K562 (cell line): ENCODE measurements around the gene SUV39H2. TPM values are rescaled to one million over a fixed set of nuclear protein-coding genes. Genes with fewer than 3 reads are reported as not detected.

Experiments used
- EGR1 ChIP-seq: fragments of 450-650 bp; conservative IDR thresholded peaks from 2 replicates; pipeline ENCODE4 v1.6.1; 2017; ENCODE audit warnings: mild to moderate bottlenecking
- L3MBTL2 ChIP-seq: fragments of 450-650 bp; IDR thresholded peaks from 2 replicates; pipeline ENCODE4 v1.6.1; 2016; ENCODE audit warnings: mild to moderate bottlenecking, moderate library complexity
- MNT ChIP-seq, 2 experiments: fragments of 450-650 bp; conservative IDR thresholded peaks; 2 replicates each; pipeline ENCODE4 v1.6.1; 2017; ENCODE audit warnings: mild to moderate bottlenecking in 2 of 2, moderate library complexity in 2 of 2
- NR2F6 ChIP-seq: fragments of 450-650 bp; formaldehyde crosslinking; IDR thresholded peaks from 2 replicates; pipeline ENCODE4 v1.4.0; 2020; ENCODE audit warnings: mild to moderate bottlenecking
- NR3C1 ChIP-seq: sonication (generic); formaldehyde crosslinking; IDR thresholded peaks from 2 replicates; pipeline ENCODE4 v1.8.1; 2022; ENCODE audit warnings: missing genetic modification reagents
- PHB ChIP-seq: fragments of 250-450 bp; sonication (Bioruptor Pico); IDR thresholded peaks from 2 replicates; pipeline ENCODE4 v1.5.0; 2021
- PYGO2 ChIP-seq: fragments of 450-650 bp; IDR thresholded peaks from 2 replicates; pipeline ENCODE4 v1.6.1; 2016; ENCODE audit warnings: mild to moderate bottlenecking, missing genetic modification characterization, moderate library complexity, missing compliant biosample characterization
- RBM34 ChIP-seq: fragments of 200-400 bp; formaldehyde crosslinking; IDR thresholded peaks from 2 replicates; pipeline ENCODE4 v1.6.1; 2018; ENCODE audit warnings: low read length, borderline replicate concordance; ENCODE audit not compliant: insufficient read depth
- SIN3A ChIP-seq, 2 experiments: fragments of 150-350 bp in 1 of 2; IDR thresholded peaks; 2 replicates each; pipeline ENCODE4 v1.6.1; 2011 to 2016; ENCODE audit warnings: borderline replicate concordance in 2 of 2, low read depth in 2 of 2, low read length in 2 of 2, mild to moderate bottlenecking in 2 of 2, moderate library complexity in 2 of 2; ENCODE audit not compliant: control insufficient read depth in 1 of 2
- TAF9B ChIP-seq: fragments of 450-650 bp; IDR thresholded peaks from 2 replicates; pipeline ENCODE4 v1.6.1; 2018; ENCODE audit warnings: mild to moderate bottlenecking; ENCODE audit not compliant: partially characterized antibody
- THRB ChIP-seq: fragments of 450-650 bp; formaldehyde crosslinking; conservative IDR thresholded peaks from 2 replicates; pipeline ENCODE4 v1.4.0; 2022; ENCODE audit warnings: mild to moderate bottlenecking, missing genetic modification characterization
- ZNF589 ChIP-seq: fragments of 200-800 bp; sonication (Bioruptor generic); IDR thresholded peaks from 2 replicates; pipeline ENCODE4 v1.6.1; 2016; ENCODE audit warnings: low read depth, missing genetic modification characterization, missing compliant biosample characterization
- ZNF740 ChIP-seq, 3 experiments: fragments of 200-800 bp in 1 of 3; sonication (Bioruptor generic) in 1 of 3; sonication (generic) in 1 of 3; formaldehyde crosslinking in 1 of 3; IDR thresholded peaks; 2 replicates each; pipeline versions ENCODE4 v1.6.1 to v1.8.0; 2016 to 2022; ENCODE audit warnings: mild to moderate bottlenecking in 2 of 3, missing compliant biosample characterization in 2 of 3, missing genetic modification characterization in 2 of 3, missing genetic modification reagents in 1 of 3
- polyA plus RNA-seq, 8 experiments: library from polyadenylated mRNA; depleted of rRNA in 4 of 8; stranded (reverse) in 5 of 8; unstranded in 3 of 8; fragments of >200 nt; fragmentation: Nextera tagmentation in 2 of 8; fragmentation: Illumina TruSeq in 1 of 8; extraction: Ambion mirVana in 2 of 8; extraction: Trizol in 1 of 8; gene quantifications; 2 replicates each; pipeline versions ENCODE4 v1.2.1 to v1.2.3, GENCODE V29; 2011 to 2014; ENCODE audit warnings: inconsistent platforms in 1 of 8, missing spikeins in 1 of 8
- total RNA-seq, 7 experiments: library from RNA; depleted of rRNA in 6 of 7; stranded (reverse); fragments of >200 nt in 6 of 7; fragmentation: Illumina TruSeq in 2 of 7; extraction: Trizol in 2 of 7; gene quantifications; 2 replicates each; pipeline versions ENCODE4 v1.2.1 to v1.2.3, GENCODE V29; 2011 to 2021; ENCODE audit warnings: low replicate concordance in 1 of 7
- TF ChIP-seq, protein P1 (sequence below): fragments of 250-450 bp; sonication (Bioruptor Pico); IDR thresholded peaks from 2 replicates; pipeline ENCODE4 v1.4.0; 2020
- TF ChIP-seq, protein P2 (sequence below), 2 experiments: fragments of 450-650 bp in 1 of 2; sonication (generic) in 1 of 2; formaldehyde crosslinking; conservative IDR thresholded peaks; 2 replicates each; pipeline versions ENCODE4 v1.4.0 to v1.8.1; 2020 to 2022; ENCODE audit warnings: mild to moderate bottlenecking in 1 of 2, missing genetic modification reagents in 1 of 2

Gene SUV39H2
- total and polyA plus RNA-seq, 9 of the 15 experiments (the other 6 are each of a cell fraction or from before 2014, with no cell fraction given) = 24.1 to 54.3 (median 41.3) TPM

DNA sequence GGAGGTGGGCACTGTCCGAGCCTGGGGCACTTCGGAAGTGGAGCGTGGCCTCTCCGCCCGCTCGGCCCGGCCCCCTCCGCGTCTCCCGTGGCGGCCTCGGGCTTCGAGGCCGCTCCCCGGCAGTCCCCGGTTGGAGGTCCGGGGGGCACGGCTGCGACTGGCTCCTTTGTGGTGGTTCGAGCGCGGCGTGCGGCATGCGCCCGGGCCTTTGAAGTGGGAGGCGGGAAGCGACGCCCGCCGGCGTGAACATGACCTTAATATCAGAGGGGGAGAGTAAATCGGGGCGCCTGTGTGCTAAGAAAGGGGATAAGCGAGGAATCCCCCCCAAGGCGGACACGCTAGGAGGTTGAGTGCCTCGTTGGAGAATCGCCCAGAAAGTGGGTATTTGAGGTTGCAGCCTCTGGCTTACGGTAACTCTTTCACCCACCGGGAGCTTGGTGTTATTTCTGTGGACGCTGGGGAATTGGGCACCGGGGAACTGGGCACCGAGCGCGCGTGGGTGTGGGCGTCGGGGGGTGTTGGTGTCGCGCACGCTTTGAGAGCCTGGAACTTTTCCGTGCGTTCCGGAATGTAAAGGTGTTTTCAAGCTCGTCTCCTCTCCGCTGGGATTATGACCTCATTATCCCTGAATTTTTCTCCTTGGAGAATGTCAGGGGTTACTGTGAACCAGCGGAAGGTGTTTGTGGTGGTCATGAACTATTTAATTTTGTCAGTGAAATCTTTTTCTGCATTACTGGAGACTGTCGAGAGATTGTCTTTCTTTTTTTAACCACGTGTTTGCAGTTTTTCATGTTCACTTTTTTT, 660 bp downstream of the SUV39H2 start (continued):
- TF ChIP-seq, protein P1, sequence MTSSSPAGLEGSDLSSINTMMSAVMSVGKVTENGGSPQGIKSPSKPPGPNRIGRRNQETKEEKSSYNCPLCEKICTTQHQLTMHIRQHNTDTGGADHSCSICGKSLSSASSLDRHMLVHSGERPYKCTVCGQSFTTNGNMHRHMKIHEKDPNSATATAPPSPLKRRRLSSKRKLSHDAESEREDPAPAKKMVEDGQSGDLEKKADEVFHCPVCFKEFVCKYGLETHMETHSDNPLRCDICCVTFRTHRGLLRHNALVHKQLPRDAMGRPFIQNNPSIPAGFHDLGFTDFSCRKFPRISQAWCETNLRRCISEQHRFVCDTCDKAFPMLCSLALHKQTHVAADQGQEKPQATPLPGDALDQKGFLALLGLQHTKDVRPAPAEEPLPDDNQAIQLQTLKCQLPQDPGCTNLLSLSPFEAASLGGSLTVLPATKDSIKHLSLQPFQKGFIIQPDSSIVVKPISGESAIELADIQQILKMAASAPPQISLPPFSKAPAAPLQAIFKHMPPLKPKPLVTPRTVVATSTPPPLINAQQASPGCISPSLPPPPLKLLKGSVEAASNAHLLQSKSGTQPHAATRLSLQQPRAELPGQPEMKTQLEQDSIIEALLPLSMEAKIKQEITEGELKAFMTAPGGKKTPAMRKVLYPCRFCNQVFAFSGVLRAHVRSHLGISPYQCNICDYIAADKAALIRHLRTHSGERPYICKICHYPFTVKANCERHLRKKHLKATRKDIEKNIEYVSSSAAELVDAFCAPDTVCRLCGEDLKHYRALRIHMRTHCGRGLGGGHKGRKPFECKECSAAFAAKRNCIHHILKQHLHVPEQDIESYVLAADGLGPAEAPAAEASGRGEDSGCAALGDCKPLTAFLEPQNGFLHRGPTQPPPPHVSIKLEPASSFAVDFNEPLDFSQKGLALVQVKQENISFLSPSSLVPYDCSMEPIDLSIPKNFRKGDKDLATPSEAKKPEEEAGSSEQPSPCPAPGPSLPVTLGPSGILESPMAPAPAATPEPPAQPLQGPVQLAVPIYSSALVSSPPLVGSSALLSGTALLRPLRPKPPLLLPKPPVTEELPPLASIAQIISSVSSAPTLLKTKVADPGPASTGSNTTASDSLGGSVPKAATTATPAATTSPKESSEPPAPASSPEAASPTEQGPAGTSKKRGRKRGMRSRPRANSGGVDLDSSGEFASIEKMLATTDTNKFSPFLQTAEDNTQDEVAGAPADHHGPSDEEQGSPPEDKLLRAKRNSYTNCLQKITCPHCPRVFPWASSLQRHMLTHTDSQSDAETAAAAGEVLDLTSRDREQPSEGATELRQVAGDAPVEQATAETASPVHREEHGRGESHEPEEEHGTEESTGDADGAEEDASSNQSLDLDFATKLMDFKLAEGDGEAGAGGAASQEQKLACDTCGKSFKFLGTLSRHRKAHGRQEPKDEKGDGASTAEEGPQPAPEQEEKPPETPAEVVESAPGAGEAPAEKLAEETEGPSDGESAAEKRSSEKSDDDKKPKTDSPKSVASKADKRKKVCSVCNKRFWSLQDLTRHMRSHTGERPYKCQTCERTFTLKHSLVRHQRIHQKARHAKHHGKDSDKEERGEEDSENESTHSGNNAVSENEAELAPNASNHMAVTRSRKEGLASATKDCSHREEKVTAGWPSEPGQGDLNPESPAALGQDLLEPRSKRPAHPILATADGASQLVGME (CRISPR knock-in tag) = 0 out of 2 replicates have a peak, but pooled peaks have one; percentile 38
- TF ChIP-seq TAF9B (no peak), L3MBTL2 (no peak), ZNF740 (CRISPR knock-in tag; IDR thresholded peaks at IDR 0.05) (peak; percentile 14; the same call in 1 of the 2 replicates), ZNF740 (tag; IDR thresholded peaks at IDR 0.05) (0 out of 4 replicates have a peak, but pooled peaks of 1 of the 2 experiments have one; percentile 43), NR3C1 (CRISPR knock-in tag) (no peak), RBM34 (no peak), ZNF589 (CRISPR knock-in tag) (no peak), EGR1 (peak; percentile 85), SIN3A (IDR thresholded peaks at IDR 0.05; ENCODE audit: borderline replicate concordance in 2 of 2, control insufficient read depth in 1 of 2, low read depth in 2 of 2, low read length in 2 of 2) (no peak), NR2F6 (CRISPR knock-in tag) (no peak), PHB (CRISPR knock-in tag) (no peak), MNT (conservative IDR thresholded peaks at IDR 0.05) (peak in 1 of 2 experiments; percentile 19; a peak in 1 of 4 replicates), THRB (no peak), PYGO2 (tag) (no peak)
- TF ChIP-seq, protein P2, sequence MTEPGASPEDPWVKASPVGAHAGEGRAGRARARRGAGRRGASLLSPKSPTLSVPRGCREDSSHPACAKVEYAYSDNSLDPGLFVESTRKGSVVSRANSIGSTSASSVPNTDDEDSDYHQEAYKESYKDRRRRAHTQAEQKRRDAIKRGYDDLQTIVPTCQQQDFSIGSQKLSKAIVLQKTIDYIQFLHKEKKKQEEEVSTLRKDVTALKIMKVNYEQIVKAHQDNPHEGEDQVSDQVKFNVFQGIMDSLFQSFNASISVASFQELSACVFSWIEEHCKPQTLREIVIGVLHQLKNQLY (CRISPR knock-in tag; conservative IDR thresholded peaks at IDR 0.05) = no peak
